Middle frontal gyrus (tissue), 1 donor: ENCODE data around the gene PKNOX2.

Experiments used
- DNase-seq: peaks from one replicate; pipeline ENCODE4 v3.0.0-alpha.2; 2015; ENCODE audit warnings: low spot score; ENCODE audit errors: extremely low spot score

PKNOX2 gene

GRCh38 chr11:125281831-125282595, 117.5 kb downstream of the PKNOX2 start:
- DNase-seq, result no peak

GRCh38 chr11:125282596-125282914, 118.0 kb downstream of the PKNOX2 start:
- DNase-seq, result no peak

DNA sequence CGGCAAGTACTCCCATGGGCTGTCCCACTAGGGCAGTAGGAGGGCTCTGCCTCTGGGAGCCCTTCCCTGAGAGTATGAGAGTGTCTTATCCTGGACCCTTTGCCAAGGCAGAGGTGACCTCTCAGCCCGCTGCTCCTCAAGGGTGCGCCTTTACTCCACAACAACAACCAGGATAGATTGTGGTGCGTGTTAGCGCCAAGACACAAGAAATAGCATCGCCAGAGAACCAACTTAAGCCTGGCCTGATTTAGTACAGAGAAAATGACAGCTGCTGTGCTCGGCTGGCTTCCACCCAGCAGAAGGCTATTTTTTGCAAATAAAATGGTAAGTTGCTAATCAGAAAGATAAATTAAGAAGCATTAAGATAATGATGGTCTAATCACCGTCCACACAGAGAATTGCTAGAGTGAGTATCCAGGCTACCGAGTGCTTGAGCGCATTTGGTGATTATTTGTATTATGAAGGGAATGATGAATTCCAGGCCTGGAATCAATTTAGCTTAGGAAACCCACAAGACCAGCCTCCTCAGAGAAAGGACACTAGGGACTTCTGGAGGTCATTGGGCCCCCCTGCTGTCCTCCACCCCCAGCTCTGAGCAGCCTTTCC, 119.8 kb downstream of the PKNOX2 start:
- DNase-seq, result no peak

DNA sequence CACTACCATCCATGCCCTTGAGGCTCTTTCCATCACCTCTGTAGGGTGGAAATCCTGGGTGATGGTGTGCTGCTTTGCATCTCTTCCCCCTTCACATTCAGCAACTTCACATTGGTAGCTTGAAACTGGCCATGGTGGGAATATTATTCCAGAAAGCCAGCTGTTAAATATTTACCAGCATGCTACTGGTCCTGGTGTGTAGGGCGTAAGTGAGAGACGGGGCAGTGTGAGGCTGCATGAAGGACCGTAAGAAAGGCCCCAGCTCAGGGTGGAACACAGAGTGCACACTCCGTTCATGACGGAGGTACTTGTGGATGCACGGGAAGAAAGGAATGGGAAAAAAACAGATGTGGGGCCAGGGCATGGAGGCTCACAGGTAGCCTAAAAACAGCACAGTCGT, 121.3 kb downstream of the PKNOX2 start:
- no peak for DNase-seq

GRCh38 chr11:125286486-125286885, 121.9 kb downstream of the PKNOX2 start:
- DNase-seq, result no peak

GRCh38 chr11:125287491-125288210, 123.1 kb downstream of the PKNOX2 start:
- DNase-seq, result no peak

DNA sequence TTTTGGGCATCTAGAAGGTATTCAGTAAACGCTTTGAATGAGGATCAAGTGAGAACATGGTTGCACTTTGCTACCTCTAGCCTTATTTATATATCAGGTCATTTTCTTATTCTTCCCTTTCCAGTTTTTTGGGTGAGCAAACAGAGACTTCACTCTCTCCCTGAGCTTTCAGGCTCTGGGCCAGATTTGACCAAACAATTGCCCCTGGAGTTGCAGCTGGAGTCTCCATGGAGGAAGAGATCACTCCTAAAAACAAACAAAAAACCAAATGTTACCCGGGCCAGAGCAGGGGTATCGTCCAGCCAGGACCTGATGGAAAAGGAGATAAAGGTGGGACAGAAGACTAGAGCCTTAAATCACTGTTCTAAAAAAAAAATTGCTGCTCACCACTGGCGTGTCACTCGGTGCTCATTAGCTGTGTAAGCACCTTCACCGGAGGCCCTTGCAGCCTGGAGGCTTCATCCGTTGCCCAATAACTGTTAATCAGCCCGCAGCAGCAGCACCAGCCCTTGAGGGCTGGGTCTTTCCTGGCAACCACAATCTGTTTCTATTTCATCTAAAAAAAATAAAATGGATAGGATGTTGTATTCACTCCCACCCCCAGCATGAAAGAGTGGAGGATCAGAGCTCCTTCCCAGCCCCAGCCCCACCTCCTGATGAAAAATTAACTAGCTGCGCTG, 125.0 kb downstream of the PKNOX2 start:
- DNase-seq, result no peak

DNA sequence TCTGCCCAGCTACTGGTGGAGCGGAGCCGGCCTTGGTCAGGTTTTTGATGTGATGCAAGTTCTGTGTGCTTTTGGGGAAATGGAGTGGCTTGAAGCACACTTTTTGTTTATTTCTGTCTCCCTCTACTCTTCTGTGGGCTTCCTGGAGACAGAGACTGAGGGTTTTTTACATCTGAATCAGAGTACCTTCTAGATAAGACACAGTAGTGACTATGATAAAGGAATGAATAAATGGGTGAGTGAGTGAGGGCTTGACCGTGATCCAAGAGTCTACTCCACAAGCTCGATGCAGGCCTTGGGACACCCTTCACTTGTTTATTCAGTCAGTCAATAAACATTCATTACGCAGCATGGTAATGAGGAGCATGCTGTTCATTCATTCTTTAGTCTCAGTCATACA, 125.7 kb downstream of the PKNOX2 start:
- DNase-seq, result no peak

GRCh38 chr11:125292100-125292499, 127.5 kb downstream of the PKNOX2 start:
- DNase-seq, result no peak

- no peak for DNase-seq
These were observed 129.0 kb downstream of the PKNOX2 start for GRCh38 chr11:125293596-125293995.

GRCh38 chr11:125295931-125296330, 131.4 kb downstream of the PKNOX2 start:
- DNase-seq, result no peak

DNA sequence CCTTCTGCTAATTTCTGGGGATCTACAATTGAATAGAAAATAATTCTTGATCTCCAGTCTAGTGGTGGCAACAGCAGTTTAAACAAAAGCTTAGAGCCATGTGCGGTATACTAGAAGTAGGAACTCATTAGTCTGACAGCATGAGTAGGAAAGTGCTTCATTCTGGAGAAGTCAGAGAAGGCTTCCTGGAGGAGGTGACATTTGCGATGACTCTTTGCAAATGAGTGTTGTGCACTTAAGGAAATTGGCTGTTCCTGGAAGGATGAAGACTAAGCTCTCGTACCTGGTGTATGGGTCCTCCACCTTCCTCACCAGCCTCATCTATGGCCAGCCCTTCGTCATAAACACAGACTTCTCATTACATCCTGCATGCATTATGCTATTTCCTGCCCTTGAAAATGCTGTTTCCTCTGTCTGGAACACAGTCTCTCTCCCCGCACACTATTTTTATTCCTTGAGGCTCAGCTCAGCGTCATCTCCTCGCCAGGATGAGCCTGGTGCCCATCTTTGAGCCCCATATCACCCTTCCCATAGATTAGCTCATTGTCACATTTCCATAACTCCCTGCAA, 132.9 kb downstream of the PKNOX2 start:
- no peak for DNase-seq

DNA sequence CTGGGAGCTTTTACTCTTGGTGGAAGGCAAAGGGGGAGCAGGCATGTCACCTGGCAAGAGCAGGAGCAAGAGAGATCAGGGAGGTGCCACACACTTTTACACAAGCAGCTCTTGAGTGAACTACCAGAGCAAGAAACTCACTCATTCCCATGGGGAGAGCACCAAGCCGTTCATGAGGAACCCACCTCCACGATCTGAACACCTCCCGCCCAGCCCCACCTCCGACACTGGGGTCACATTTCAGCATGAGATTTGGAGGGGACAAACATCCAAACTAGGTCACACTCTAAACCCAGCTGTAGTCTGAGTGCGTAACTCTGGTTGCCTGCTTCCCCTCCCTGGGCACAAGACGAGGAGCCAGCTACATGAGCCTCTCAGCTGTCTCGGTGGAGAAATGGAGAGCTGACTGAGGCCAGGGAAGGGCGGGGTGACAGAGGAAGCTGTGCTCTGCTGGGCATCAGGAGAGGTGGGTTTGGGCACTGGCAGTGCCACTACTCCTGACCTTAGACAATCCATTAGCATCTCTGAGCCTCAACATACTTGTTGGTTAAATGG, 134.6 kb downstream of the PKNOX2 start:
- DNase-seq, result no peak

DNA sequence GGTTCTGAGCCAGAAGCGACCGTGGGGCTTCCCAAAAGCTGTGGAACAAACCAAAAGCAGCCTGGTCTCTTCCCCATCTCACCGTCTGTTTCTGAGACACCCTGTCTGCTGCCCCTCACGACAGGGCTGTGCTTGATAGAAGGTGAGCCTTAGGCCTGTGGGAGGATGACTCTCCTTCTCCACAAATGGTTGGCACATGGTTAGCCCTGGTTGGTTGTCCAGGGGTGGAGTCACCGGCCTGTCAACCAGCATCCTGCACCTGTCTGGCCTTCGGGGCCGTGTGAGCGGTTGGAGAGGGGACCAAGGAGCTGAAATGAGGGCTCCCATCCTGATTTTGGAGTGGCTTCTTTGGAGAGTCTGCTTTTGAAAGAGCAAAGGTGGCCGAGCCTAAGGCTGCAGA, 135.3 kb downstream of the PKNOX2 start:
- DNase-seq, result no peak

DNA sequence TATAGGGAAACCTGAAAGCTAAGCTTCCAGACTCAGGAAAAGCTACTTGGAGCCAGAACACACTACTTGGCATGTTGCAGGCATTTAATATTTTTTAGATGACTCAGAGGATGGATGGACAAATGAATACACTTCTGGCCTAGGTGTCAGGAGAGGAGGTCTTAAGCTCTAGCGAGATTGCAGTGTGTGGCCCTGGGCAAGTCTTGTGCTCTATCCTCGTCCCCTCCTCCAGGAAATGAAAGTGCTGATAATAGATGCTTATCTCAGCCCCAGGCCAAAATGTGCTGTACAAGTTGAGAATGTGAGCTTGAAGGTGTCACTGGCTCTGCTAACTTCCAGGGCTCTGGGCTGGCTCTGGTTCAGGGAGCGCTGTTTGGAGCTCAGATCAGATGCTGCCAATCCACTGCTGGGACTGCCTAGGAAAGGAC, 136.3 kb downstream of the PKNOX2 start:
- DNase-seq, result no peak

- DNase-seq, result no peak
These were observed 136.8 kb downstream of the PKNOX2 start for GRCh38 chr11:125301346-125301745.

DNA sequence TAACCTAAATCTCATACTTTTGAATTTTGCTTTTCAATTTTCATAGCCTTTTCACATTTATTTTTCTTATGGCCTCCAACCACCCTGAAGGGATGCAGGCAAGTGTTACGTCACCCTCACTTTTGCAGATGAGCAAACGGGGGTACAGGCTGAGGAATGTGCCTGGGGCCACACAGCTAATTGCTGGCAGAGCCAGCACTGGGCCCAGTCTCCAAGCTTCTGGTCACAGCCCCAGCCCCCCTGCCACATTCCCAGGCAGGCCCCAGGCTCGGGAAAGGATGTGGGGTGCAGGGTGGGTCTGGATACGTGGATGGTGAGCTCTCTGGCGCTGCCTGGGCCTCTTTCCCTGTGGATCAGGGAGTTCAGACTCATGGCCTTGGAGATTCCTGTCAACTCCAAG, 138.6 kb downstream of the PKNOX2 start:
- no peak for DNase-seq

DNA sequence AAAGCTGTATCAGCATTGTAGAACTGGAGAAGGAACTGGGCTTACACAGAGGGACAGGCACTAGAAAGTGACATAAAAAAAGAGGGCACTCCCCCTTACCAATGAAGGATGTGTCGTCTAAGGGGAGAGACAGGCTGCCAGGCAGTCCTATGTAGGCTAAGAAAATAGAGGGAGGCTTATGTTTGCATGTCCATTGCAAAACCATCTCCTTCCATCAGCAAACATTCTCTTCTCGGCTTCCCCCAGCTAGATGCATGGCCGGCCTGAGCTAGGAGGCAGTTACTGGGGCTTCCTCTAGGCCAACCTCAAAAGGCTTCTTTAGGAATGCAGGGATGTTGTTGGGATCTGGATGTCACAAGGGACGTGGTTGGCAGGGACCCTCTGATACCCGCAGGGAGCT, 139.1 kb downstream of the PKNOX2 start:
- DNase-seq, result no peak

DNA sequence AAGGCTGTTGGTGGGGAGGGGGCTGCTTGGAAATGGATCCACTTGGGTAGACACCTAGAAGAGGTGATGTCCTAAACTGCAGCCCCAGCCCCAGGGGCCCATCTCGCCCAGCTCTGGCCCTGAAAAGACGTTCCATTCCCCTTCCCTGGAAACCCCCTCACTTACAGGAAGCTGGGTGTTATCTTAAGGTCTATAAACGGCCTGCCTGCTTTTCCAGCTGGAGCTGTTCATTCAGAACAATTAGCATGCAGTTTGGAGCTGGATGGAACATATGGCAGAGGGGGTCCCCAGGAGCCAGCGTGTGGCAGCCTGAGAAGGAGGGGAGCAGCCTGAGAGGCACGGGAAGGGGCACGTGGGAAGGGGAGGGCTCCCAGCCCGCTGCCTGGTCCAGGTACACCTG, 139.6 kb downstream of the PKNOX2 start:
- no peak for DNase-seq

GRCh38 chr11:125304876-125305275, 140.3 kb downstream of the PKNOX2 start:
- DNase-seq, result no peak

DNA sequence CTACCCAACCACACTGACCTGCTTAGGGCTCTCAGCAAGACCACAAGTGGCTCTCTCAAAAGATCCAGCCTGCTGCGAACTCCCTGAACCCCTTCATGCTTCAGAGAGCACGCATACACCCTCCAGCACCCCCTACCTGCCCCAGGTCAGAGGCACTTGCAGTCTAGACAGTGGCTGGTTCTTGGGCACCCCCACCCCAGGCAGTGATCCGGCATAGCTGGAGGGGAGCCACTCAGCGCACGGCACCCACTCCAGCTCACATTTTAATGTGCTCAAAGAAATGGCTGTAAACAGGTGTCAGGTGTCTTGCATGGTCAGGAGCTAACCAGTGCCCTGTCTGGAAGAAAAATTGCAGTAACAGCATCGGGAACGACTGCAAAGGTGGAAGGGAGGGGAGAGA, 140.8 kb downstream of the PKNOX2 start:
- no peak for DNase-seq
